Thoracic aorta (tissue), 2 donors: Measurements from ENCODE around the gene SEPTIN1. TPM values are rescaled to one million over a fixed set of nuclear protein-coding genes. Genes with fewer than 3 reads are reported as not detected.
A peak's percentile ranks its signal among the peaks of the same experiment; 100 is the strongest.

ENCODE experiments used
- ATAC-seq: fragments of 150-250 bp; one replicate; pipeline ENCODE4 v1.8.0; 2017; ENCODE audit warnings: low read depth; ENCODE audit not compliant: insufficient number of reproducible peaks, low FRiP score
- DNase-seq: peaks from one replicate; pipeline ENCODE4 v3.0.0-alpha.2; 2020; ENCODE audit warnings: low spot score
- H3K27ac ChIP-seq, 2 donors: fragments of 200-600 bp; sonication (generic); 1 replicate in 1 of 2; 2 replicates in 1 of 2; pipeline ENCODE4 v1.5.1; 2016; ENCODE audit warnings: mild to moderate bottlenecking in 2 of 2, moderate library complexity in 2 of 2
- H3K27me3 ChIP-seq: fragments of 200-600 bp; sonication (generic); replicated peaks from 2 replicates; pipeline ENCODE4 v1.6.0; 2016; ENCODE audit warnings: mild to moderate bottlenecking; ENCODE audit not compliant: insufficient read depth
- H3K36me3 ChIP-seq: fragments of 200-600 bp; sonication (generic); one replicate; pipeline ENCODE4 v1.5.1; 2016
- H3K4me1 ChIP-seq, 2 donors: fragments of 200-600 bp; sonication (generic); 1 replicate in 1 of 2; 2 replicates in 1 of 2; pipeline versions ENCODE4 v1.5.1 to v1.6.0; 2016; ENCODE audit warnings: low read depth in 2 of 2, mild to moderate bottlenecking in 1 of 2; ENCODE audit not compliant: control insufficient read depth in 1 of 2
- H3K4me3 ChIP-seq: fragments of 200-600 bp; sonication (generic); 2 replicates; pipeline ENCODE4 v1.5.1; 2016; ENCODE audit warnings: mild to moderate bottlenecking
- H3K9me3 ChIP-seq: fragments of 200-600 bp; sonication (generic); 2 replicates; pipeline ENCODE4 v1.5.1; 2016
- total RNA-seq, 2 donors: library from RNA; depleted of rRNA; stranded (reverse); fragments of >200 nt; gene quantifications; one replicate each; pipeline versions ENCODE4 v1.1.0 to v1.2.3, GENCODE V29; 2016
- TF ChIP-seq, protein P1 (sequence below): fragments of 200-600 bp; sonication (generic); IDR thresholded peaks from one replicate; pipeline ENCODE4 v1.5.1; 2019; ENCODE audit warnings: antibody characterized with exemption

Gene SEPTIN1
- total RNA-seq, 2 donors from 2014 or later, result 3.0 to 4.2 TPM

DNA sequence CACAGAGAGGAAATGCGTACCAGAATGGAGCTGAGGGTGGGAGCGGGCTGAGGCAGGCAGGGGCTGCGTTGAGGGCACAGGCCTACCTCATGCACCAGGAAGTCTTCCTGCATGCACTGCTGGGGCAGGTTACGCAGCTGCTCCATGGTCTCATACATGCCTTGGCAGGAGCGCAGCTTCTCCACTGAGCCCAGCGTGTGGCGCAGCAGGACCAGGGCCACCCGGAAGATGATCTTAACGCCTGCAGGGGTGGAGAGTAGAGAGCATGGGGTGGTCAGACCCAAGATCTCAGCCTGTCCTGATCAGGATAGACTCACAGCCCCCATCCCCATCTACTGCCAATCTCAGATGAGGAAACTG is 23.8 kb downstream of the SEPTIN1 start:
- Histone ChIP-seq H3K27me3 (no peaks in the 10 kb centered on the region), H3K4me1 (peaks cover 18 to 25% of the 10 kb centered on the region in 2 donors), H3K4me3 (no peak overlapping the region), H3K27ac (no peak overlapping the region), H3K9me3 (no peaks in the 10 kb centered on the region), H3K36me3 (peaks cover 35% of the 10 kb centered on the region)
- no peak for DNase-seq
- no peak for ATAC-seq
- TF ChIP-seq, protein P1, sequence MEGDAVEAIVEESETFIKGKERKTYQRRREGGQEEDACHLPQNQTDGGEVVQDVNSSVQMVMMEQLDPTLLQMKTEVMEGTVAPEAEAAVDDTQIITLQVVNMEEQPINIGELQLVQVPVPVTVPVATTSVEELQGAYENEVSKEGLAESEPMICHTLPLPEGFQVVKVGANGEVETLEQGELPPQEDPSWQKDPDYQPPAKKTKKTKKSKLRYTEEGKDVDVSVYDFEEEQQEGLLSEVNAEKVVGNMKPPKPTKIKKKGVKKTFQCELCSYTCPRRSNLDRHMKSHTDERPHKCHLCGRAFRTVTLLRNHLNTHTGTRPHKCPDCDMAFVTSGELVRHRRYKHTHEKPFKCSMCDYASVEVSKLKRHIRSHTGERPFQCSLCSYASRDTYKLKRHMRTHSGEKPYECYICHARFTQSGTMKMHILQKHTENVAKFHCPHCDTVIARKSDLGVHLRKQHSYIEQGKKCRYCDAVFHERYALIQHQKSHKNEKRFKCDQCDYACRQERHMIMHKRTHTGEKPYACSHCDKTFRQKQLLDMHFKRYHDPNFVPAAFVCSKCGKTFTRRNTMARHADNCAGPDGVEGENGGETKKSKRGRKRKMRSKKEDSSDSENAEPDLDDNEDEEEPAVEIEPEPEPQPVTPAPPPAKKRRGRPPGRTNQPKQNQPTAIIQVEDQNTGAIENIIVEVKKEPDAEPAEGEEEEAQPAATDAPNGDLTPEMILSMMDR, result no peak

DNA sequence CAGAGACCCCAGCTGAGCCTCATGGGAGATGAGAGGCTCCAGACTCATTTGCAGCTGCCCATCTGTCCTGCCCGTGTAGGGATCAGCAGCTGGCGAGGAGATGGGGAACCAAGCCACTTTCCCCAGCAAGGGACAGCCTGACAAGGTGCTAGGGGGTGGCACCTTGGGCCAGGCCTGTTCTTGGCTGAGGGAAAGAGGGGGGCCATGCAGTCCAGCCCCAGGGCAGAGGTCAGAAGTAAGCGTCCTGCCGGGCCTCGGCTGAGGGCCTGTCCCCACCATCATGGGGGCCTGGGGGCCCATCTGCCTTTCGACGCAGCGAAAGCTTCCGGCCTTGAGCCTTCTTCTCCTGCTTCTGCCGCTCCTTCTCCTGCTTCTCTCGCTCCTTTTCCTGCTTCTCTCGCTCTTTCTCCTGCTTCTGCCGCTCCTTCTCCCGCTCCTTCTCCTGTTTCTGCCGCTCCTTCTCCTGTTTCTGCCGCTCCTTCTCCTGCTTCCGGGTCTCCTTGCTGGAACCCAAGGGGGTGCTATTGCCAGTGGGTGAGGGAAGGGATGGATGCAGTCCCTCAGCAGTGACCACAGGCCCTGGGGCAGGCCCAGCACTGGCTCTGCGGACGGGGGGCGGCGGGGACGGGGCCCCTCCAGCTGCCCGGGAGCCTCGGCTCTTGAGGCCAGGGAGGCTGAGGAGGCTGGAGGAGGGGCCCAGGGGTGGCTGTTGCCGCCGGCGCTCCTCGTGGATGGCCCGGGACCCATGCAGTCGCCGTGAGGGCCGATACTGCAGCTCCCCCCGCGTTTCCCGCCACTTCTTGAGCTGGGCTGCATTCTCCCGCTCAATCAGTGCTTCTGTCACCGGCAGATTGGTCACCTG is 24.4 kb downstream of the SEPTIN1 start:
- no peak for DNase-seq
- H3K27me3 ChIP-seq, result no peaks in the 10 kb centered on the region
- no peak overlapping the region for H3K4me3 ChIP-seq
- ATAC-seq, result no peak
- no peak overlapping the region for H3K27ac ChIP-seq
- peaks cover 37% of the 10 kb centered on the region for H3K36me3 ChIP-seq
- peaks cover 18 to 31% of the 10 kb centered on the region in 2 donors for H3K4me1 ChIP-seq
- TF ChIP-seq, protein P1, result no peak
- H3K9me3 ChIP-seq, result no peaks in the 10 kb centered on the region

GRCh38 chr16:30357085-30357714 is 25.2 kb downstream of the SEPTIN1 start:
- DNase-seq (no peak), ATAC-seq (no peak)
- H3K9me3 ChIP-seq, result no peaks in the 10 kb centered on the region
- H3K27ac ChIP-seq, result peak overlapping the region in 1 of 2 donors; percentile 95
- H3K36me3 ChIP-seq, result peaks cover 37% of the 10 kb centered on the region
- no peak overlapping the region for H3K4me3 ChIP-seq
- H3K4me1 ChIP-seq, result peaks cover 24 to 39% of the 10 kb centered on the region in 2 donors
- no peaks in the 10 kb centered on the region for H3K27me3 ChIP-seq
- TF ChIP-seq, protein P1, result no peak

DNA sequence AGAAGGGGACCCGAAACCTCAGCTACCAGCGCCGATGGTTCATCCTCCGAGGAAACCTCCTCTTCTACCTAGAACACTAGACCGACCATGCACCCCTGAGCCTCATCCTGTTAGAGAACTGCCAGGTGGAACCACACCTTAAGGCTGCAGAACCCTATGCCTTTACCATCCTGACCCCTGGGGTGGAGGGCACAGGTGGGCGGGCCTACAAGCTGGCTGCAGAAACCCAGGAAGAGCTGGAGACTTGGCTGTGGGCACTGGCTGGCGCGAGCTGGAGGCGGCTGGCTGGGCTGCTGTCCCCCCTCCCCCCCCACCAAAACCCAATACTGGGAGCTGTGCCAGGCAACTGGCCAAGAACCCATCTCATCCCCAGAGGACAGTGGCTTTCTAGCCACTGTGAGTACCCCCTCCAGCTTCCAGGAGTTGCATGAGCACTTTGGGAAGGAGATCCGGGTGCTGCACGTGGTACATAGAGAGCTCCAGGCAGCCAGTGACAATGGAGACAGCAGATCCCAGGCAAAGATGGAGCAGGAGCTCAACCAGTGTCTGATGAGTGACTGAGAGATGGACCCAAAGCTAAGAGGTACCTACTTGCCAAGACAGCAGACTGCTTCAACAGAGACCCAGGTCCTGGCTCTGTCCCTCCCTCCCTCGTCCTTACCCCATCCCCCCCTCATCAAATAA is 25.8 kb downstream of the SEPTIN1 start:
- DNase-seq, result no peak
- Histone ChIP-seq H3K36me3 (peaks cover 39% of the 10 kb centered on the region), H3K4me1 (peaks cover 28 to 45% of the 10 kb centered on the region in 2 donors)

More for the DNA sequence above, 25.8 kb downstream of the SEPTIN1 start:
- TF ChIP-seq, protein P1, result no peak
- Histone ChIP-seq H3K4me3 (peak overlapping the region; percentile 98), H3K27ac (peak overlapping the region; percentile 88 to 95), H3K9me3 (no peaks in the 10 kb centered on the region), H3K27me3 (no peaks in the 10 kb centered on the region)
- no peak for ATAC-seq
